ENCODE results near the gene ELN.

The ELN gene

GRCh38 chr7:74025146-74025545 is 2.8 kb upstream of the ELN start:
- no peak for ATAC-seq
- no peak for DNase-seq

GRCh38 chr7:74025730-74026129 is 2.2 kb upstream of the ELN start:
- no peak for DNase-seq
- no peak for ATAC-seq

- ATAC-seq: no peak
- DNase-seq: no peak
These were observed 1.5 kb upstream of the ELN start for GRCh38 chr7:74026406-74026902.

GRCh38 chr7:74026903-74027682 is 880 bp upstream of the ELN start:
- DNase-seq (peak; percentile 77), ATAC-seq (peak; percentile 64)

GRCh38 chr7:74028321-74028838 is 407 bp downstream of the ELN start:
- no peak for DNase-seq
- no peak for ATAC-seq

GRCh38 chr7:74029089-74029785 is 1.3 kb downstream of the ELN start:
- ATAC-seq (no peak), DNase-seq (no peak)

GRCh38 chr7:74029991-74030415 is 2.0 kb downstream of the ELN start:
- DNase-seq: no peak
- no peak for ATAC-seq

GRCh38 chr7:74030861-74031260 is 2.9 kb downstream of the ELN start:
- DNase-seq (no peak), ATAC-seq (no peak)

GRCh38 chr7:74031403-74032190 is 3.6 kb downstream of the ELN start:
- DNase-seq (no peak), ATAC-seq (no peak)

- no peak for DNase-seq
These were observed 4.2 kb downstream of the ELN start for GRCh38 chr7:74032191-74032490.

GRCh38 chr7:74032624-74033371 is 4.8 kb downstream of the ELN start:
- ATAC-seq (no peak), DNase-seq (no peak)

More at GRCh38 chr7:74032191-74032490, 4.2 kb downstream of the ELN start:
- ATAC-seq: no peak

- DNase-seq (no peak), ATAC-seq (no peak)
These were observed 5.7 kb downstream of the ELN start for GRCh38 chr7:74033372-74034311.

- DNase-seq: no peak
- no peak for ATAC-seq
These were observed 9.6 kb downstream of the ELN start for GRCh38 chr7:74037609-74038008.

- DNase-seq (no peak), ATAC-seq (no peak)
These were observed 10.4 kb downstream of the ELN start for GRCh38 chr7:74038194-74038961.

GRCh38 chr7:74039337-74039736 is 11.4 kb downstream of the ELN start:
- no peak for ATAC-seq
- DNase-seq: no peak

GRCh38 chr7:74040101-74040790 is 12.3 kb downstream of the ELN start:
- DNase-seq (no peak), ATAC-seq (no peak)

- no peak for ATAC-seq
These were observed 13.0 kb downstream of the ELN start for GRCh38 chr7:74040791-74041520.

GRCh38 chr7:74042746-74043522 is 15.0 kb downstream of the ELN start:
- DNase-seq (no peak), ATAC-seq (no peak)

More at GRCh38 chr7:74040791-74041520, 13.0 kb downstream of the ELN start:
- DNase-seq: no peak
